ENCODE measurements around the gene TAF11.
"Not testable (repeated sequence)": the region's sequence is repeated elsewhere in the genome, so short reads cannot be mapped to it uniquely, and the experiment has no call there.

TAF11 gene

DNA sequence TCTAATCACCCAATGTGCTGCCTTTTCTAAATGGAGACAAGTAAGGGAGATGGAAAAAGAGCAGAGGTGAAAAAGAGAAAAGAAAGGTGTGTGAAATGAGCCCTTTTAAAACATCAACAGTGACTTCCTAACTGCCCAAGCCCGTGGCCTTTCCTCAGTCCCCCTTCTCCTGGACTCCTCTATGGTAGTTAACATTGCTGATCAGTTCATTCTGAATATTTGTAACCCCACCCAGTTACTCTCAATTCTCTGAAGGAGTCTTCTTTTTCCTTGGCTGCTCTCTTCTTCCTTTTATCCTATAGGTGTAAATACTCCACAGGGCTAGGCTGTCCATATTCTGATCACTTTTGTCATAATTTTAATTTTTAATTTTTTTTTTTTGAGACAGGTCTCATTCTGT, 27.1 kb downstream of the TAF11 start:
- DNase-seq, result no peak

GRCh38 chr6:34859951-34860350, 27.9 kb downstream of the TAF11 start:
- no peak for DNase-seq

DNA sequence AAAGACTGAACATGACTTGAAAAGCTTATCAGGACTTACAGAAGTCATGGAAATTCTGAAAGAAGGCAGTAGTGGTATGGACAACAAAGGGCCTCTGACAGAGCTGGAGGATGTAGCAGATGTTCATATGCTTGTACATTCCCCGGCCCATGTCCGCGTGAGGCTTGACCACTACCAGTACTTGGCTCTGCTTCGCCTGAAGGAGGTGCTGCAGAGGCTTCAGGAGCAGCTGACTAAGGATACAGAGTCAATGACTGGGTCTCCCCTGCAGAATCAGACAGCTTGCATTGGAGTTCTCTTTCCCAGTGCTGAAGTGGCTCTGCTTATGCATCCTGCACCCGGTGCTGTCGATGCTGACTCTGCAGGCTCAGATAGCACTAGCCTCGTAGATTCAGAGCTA, 29.2 kb downstream of the TAF11 start:
- DNase-seq, result no peak

- DNase-seq, result no peak
Observed at GRCh38 chr6:34855463-34855862, 32.4 kb downstream of the TAF11 start.

GRCh38 chr6:34852406-34853085, 35.3 kb downstream of the TAF11 start:
- DNase-seq, result no peak

DNA sequence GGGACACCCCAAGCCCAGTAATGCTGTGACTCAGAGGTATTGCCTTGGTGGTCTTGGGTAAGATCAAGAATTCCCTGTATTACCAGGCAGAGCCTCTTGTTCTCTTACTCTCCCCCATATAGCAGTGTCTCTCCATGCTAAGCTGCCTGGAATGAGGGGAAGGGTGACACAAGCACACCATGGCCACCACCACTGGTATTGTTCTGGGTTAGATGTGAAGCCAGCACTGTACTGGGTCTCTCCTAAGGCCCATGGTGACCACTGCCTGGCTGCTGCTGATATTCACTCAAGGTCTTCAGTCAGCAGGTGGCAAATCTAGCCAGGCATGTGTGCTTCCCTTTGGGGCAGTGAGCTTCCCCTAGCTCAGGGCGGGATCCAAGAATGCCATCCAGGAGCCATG, 36.5 kb downstream of the TAF11 start:
- no peak for DNase-seq

DNA sequence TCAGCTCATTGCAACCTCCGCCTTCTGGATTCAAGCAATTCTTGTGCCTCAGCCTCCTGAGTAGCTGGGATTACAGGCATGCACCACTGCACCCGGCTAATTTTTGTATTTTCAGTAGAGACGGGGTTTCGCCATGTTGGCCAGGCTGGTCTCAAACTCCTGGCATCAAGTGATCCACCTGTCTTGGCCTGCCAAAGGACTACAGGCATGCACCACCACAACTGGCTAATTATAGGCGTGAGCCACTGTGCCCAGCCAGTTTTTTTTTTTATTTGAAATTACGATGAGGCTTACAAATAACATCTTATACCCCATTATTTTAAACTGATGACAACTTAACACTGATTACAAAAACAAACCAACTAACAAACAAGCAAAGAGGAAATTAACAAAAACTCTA, 38.8 kb downstream of the TAF11 start:
- not testable (repeated sequence) for DNase-seq

DNA sequence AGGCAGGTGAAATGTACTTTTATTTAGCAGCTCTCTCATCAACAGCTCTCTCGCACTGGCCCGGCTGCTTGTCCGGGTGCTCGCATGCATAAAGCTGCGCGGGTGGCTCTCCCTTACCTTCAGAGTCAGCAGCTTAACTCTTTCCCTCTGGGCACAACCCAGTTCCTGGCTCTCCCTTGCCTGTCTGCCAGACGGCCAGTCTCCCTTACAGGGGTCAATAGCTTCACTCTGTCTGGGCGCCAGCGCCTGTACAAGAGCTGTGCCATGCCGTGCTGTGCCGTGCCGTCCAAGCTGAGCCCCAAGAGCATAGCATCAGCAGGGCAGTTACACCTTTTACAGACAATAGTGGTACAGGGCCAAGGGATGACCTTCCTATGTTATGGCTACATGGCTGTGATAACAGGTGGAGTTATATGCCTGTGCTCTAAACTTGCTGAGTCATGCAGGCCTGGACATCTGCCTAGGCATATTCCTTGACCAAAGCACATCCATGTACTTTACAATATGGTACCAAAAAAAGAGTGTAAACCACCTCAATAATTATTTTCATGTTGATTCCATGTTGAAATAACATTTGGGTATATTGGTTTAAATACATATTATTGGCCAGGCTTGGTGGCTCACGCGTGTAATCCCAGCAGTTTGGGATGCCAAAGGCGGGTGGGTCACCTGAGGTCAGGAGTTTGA, 48.0 kb downstream of the TAF11 start:
- DNase-seq, result no peak

DNA sequence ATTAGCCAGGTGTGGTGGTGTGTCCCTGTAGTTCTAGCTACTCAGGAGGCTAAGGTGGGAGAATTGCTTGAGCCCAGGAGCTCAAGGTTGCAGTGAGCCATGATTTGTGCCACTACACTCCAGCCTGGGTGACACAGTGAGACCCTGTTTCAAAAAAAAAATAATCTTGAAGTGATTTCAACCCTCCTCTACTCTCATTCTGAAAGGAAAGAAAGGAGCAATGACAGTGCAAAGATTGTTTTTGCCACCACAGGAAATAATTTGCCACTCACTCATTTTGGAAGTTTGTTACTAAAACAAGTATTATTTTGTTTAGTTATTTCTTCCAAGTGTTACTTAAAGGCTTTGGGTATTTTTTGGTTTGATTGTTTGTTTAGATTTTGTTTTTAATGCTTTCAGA, 50.3 kb downstream of the TAF11 start:
- DNase-seq, result no peak

DNA sequence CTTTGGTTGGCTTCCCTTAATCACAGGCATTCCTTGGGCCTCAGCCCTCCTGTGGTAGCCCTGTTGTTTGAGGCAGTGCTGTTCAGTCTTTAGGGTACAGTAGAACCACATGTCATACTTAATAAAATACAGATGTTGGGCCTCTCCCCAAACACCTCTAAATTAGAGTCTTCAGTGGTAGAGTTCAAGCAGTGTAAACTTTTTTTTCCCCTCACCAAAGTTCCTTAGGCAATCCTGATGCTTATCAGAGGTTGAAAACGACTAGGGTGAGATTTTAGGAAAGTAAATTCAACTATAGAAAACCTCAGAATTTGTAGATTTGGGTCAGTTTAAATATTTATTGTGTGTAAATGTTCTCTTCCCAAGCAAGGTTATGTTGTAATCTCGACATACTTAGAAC, 51.4 kb downstream of the TAF11 start:
- DNase-seq, result no peak

- no peak for DNase-seq
Observed at GRCh38 chr6:34836008-34836407, 51.8 kb downstream of the TAF11 start.

- DNase-seq, result no peak
Observed at GRCh38 chr6:34834789-34835518, 52.9 kb downstream of the TAF11 start.

- DNase-seq, result no peak
Observed at GRCh38 chr6:34832942-34833341, 54.9 kb downstream of the TAF11 start.

GRCh38 chr6:34829137-34829536, 58.7 kb downstream of the TAF11 start:
- DNase-seq, result no peak

Measured in T1000 (cell line).